GM12891 (cell line): Measurements from ENCODE around the gene LYPD6.

ENCODE experiments used
- DNase-seq: peaks from one replicate; pipeline ENCODE4 v3.0.0; 2011; ENCODE audit warnings: low spot score; ENCODE audit not compliant: insufficient read length
- FAIRE-seq: peaks from 2 replicates; lab custom pipeline; 2011; peaks lifted over from hg19 to GRCh38; lab: Jason Lieb, UNC
- PAX5 ChIP-seq: IDR thresholded peaks from 2 replicates; pipeline ENCODE4 v1.6.1; 2011; ENCODE audit warnings: low read length, moderate library complexity, mild to moderate bottlenecking; ENCODE audit not compliant: insufficient read depth, severe bottlenecking
- POLR2A ChIP-seq: IDR thresholded peaks from 2 replicates; pipeline ENCODE4 v1.6.1; 2011; ENCODE audit warnings: low read depth, low read length, control low read depth
- POLR2AphosphoS5 ChIP-seq: IDR thresholded peaks from 2 replicates; pipeline ENCODE4 v1.6.1; 2011; ENCODE audit warnings: low read depth, low read length, control low read depth
- POU2F2 ChIP-seq: IDR thresholded peaks from 2 replicates; pipeline ENCODE4 v1.6.1; 2011; ENCODE audit warnings: low read depth, mild to moderate bottlenecking, control low read depth, low read length, moderate library complexity
- SPI1 ChIP-seq: IDR thresholded peaks from 2 replicates; pipeline ENCODE4 v1.6.1; 2011; ENCODE audit warnings: low read depth, low read length, control low read depth
- TAF1 ChIP-seq: IDR thresholded peaks from 2 replicates; pipeline ENCODE4 v1.6.1; 2011; ENCODE audit warnings: low read depth, low read length, control low read depth

The LYPD6 gene

DNA sequence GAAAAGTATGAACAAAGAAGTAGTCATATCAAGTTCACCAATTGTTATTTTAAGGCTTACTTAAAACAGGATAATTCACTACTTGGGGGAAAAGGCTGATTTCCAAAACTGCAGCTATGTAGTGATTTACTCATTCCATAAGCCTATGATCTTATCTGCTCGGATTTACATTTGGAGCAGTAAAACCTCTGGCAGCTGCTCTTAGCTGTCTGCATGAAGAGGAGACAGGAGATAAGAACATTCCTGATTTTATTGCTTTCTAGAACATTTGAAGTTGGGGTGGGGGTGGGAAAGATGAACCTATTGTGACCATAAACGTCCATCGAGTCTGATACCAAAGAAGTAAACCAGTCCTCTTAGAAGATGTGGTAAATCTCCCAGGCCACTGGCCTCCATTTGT is 136.2 kb downstream of the LYPD6 start:
- DNase-seq: no peak
- TF ChIP-seq POU2F2 (no peak), POLR2AphosphoS5 (no peak), POLR2A (no peak), SPI1 (no peak), TAF1 (no peak), PAX5 (no peak)
- FAIRE-seq: no peak

DNA sequence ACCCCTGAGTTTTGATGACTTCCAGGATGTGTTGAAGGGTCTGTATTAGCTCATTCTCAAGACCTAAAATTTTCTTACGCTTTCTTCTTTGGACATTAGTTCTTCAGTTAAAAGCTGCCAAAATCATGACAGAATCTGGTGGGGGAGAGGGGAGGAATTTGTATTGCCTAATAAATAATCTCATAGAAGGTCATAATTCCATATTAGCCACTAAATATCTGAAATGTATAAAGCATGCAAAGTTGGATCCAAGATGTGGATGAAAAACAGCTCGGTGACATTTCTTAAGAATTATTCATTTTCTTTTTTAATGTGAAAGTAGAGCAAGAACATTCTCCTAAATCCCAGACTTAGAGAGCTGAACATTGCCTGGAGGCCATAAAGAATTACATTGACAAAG is 137.0 kb downstream of the LYPD6 start:
- no peak for FAIRE-seq
- no peak for DNase-seq
- TF ChIP-seq POLR2A (no peak), TAF1 (no peak), POU2F2 (no peak), PAX5 (no peak), POLR2AphosphoS5 (no peak), SPI1 (no peak)

DNA sequence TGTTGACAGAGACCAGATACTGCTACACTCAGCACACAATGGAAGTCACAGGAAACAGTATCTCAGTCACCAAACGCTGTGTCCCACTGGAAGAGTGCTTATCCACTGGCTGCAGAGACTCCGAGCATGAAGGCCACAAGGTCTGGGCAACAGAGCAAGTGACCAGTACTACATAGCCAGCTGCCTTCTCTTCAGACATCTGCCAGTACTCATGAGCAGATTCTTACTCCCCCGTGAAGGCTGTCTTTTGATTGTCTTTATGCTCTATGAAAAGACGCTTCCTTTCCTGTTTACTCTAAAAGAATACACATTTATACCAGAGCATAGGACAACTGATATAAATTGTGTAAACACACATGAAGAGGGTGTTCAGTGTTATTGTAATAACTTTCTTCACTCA is 138.2 kb downstream of the LYPD6 start:
- DNase-seq (no peak), FAIRE-seq (no peak)
- TF ChIP-seq POLR2A (no peak), TAF1 (no peak), POU2F2 (no peak), PAX5 (no peak)

DNA sequence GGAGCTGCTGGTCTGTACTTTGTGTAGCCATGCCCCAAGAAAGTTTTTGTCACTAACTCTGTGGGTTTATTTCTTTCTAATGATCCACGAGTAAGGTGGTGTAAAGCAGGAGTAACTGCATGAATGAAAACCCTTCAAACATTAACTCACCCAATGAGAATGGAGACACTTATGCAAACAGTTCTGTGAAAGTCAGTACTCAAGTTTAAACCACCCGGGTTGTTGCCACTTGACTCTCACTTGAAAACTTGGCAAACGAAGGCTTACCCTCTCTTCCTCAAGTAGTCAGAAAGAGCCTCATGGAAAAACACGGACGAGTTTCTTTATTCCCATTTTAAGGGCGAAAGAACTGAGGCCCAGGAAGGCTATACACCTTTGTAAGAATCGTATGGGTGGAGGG is 139.7 kb downstream of the LYPD6 start:
- FAIRE-seq (no peak), DNase-seq (no peak)
- TF ChIP-seq PAX5 (no peak), POLR2A (no peak), POLR2AphosphoS5 (no peak), POU2F2 (no peak), TAF1 (no peak), SPI1 (no peak)

DNA sequence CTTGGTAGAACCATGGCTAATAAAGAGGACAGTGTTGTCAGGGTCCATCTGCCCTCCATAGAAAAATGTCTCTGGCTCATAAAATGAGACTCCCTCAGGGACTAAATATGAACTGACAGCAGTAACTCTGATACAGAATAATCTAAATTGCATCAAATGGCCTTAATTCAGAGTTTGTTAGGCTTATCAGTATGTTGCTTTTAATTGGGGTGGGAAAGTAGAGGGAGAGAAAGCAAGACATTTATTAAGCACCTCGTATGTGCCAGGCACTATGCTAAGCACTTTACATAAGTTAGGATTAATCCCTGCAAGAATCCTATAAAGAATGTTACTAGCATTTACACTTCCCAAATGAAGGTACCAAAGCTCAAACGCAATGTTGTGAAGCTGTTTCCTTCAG is 142.0 kb downstream of the LYPD6 start:
- FAIRE-seq (no peak), DNase-seq (no peak)
- TF ChIP-seq POU2F2 (no peak), PAX5 (no peak), TAF1 (no peak), POLR2A (no peak), SPI1 (no peak), POLR2AphosphoS5 (no peak)

DNA sequence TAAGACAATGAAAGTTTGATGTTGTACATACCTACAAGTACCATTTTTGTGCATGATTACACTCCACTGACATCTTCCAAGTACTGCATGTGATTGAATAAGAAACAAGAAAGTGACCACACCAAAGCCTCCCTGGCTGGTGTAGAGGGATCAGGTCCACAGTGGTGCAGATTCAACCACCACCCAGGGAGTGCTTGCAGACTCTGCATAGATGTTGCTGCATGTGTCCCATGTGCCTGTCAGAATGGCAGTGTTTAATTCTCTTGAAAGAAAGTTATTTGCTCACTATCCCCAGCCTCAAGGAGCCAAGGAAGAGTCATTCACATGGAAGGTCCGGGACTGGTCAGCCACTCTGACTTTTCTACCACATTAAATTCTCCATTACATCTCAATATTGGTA is 142.7 kb downstream of the LYPD6 start:
- TF ChIP-seq POLR2AphosphoS5: no peak
- TF ChIP-seq POU2F2: no peak
- no peak for TF ChIP-seq POLR2A
- no peak for TF ChIP-seq TAF1
- no peak for TF ChIP-seq SPI1
- TF ChIP-seq PAX5: no peak
- no peak for FAIRE-seq
- no peak for DNase-seq

DNA sequence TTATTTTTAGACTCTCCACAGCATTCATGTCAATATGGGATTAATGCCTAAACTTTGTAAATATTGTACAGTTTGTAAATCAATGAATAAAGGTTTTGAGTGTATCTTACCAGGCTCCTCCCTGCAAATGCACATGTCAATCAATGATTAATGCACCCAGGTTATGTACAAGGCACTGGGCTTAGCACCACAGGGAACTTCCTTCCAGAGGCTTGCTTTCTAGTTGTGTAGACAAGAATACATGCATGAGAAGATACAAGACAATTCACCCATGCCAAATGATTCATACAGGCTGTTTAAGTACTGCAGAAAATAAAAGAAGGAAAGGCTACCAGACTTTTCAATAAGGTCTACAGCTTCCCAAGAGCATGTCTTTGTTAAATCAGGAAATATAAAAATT is 143.1 kb downstream of the LYPD6 start:
- no peak for DNase-seq
- no peak for FAIRE-seq
- TF ChIP-seq TAF1: no peak
- TF ChIP-seq POU2F2: no peak
- TF ChIP-seq POLR2AphosphoS5: no peak
- TF ChIP-seq PAX5: no peak
- no peak for TF ChIP-seq POLR2A
- no peak for TF ChIP-seq SPI1

DNA sequence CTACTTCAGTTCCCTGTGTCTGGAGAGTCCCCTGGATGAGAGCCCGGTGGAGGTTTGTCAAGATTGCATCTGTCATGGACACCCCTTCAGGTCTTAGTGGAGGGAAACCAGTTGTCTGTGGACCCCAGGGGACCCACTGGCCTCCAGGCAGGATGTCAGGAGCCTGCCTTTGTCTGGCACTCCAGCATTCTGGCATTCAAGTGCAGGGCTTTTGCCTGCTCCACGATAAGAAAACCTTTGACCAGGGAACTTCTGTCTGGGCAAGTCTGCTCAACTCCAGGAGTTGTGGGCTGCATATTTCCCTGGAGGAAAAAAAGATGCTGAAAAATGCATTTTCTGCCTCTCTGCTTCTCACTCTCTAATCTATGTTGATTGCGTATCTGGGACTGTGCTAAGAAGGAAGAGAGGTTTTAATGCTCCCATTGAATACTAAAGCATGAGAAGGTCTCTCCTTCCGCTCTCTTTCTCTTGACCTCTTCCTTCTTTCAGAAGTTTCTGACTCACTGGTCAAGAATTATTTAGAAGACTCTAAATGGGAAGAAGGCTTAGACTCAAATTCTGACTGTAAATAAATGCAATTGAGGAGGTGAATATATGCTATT is 152.7 kb downstream of the LYPD6 start:
- no peak for DNase-seq
- no peak for TF ChIP-seq POLR2A
- no peak for TF ChIP-seq POLR2AphosphoS5
- TF ChIP-seq SPI1: no peak
- no peak for TF ChIP-seq TAF1
- no peak for TF ChIP-seq POU2F2
- TF ChIP-seq PAX5: no peak
- FAIRE-seq: no peak

DNA sequence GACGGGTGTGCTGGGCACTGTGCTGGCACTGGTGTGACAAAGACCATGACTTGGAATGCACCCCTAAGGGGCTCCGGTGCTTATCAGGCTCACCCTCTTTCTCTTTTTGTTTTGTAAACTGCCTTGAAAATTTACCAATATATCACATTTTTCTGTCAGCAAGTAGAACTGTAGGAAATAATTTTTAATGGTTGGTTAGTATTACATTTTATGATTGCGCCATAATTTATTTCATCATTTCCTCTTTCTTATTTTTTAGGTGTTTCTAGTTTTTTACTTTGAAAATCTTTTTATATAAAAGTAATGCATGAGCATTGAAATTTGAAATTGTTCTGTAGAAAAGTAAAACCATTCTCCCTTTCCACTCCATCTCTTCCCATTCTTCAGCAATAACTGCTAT is 156.3 kb downstream of the LYPD6 start:
- FAIRE-seq: no peak
- TF ChIP-seq POLR2AphosphoS5 (no peak), POLR2A (no peak), SPI1 (no peak), TAF1 (no peak), PAX5 (no peak), POU2F2 (no peak)
- no peak for DNase-seq

DNA sequence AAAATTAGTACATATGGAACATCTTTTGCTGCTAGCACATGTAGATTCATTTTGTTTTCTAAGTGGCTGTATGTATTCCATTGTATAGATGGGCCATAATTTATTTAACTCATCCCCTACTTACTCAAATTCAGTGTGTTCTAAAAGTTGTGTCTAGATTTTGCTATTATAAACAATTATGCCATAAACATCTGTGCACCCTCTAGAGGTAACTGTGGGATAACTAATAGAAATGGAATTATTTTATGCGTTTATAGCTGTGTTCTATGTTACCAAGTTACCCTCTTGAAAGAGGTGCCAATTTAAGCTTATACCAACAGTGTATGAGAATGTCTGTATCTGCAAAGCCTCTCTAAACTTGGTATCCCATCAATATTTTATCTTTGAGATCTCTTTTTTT is 156.8 kb downstream of the LYPD6 start:
- TF ChIP-seq SPI1 (no peak), POLR2A (no peak), POLR2AphosphoS5 (no peak), TAF1 (no peak), POU2F2 (no peak), PAX5 (no peak)
- no peak for DNase-seq
- no peak for FAIRE-seq
